Neutrophil (primary cell): Measurements from ENCODE around the gene RTCA.

Source experiments
- H3K27ac ChIP-seq: fragments of 200-600 bp; sonication (generic); 2 replicates; pipeline ENCODE4 v1.5.1; 2016; ENCODE audit warnings: mild to moderate bottlenecking, moderate library complexity
- H3K27me3 ChIP-seq: fragments of 200-600 bp; sonication (generic); 2 replicates; pipeline ENCODE4 v1.6.0; 2016; ENCODE audit warnings: mild to moderate bottlenecking
- H3K36me3 ChIP-seq: fragments of 200-600 bp; sonication (generic); 2 replicates; pipeline ENCODE4 v1.5.1; 2017
- H3K4me1 ChIP-seq, 2 experiments: fragments of 200-600 bp in 1 of 2; sonication (generic) in 1 of 2; 1 replicate in 1 of 2; 2 replicates in 1 of 2; pipeline versions ENCODE4 v1.5.1 to v1.6.1; 2013 to 2016; ENCODE audit warnings: low read depth in 1 of 2, low read length in 1 of 2, mild to moderate bottlenecking in 1 of 2, moderate library complexity in 1 of 2; ENCODE audit not compliant: control insufficient read depth in 1 of 2, insufficient read depth in 1 of 2
- H3K4me3 ChIP-seq, 2 experiments: fragments of 200-600 bp in 1 of 2; sonication (generic) in 1 of 2; 1 replicate in 1 of 2; 2 replicates in 1 of 2; pipeline ENCODE4 v1.5.1; 2013 to 2016; ENCODE audit warnings: low read depth in 1 of 2, low read length in 1 of 2, mild to moderate bottlenecking in 1 of 2, moderate library complexity in 1 of 2
- H3K9me3 ChIP-seq: fragments of 200-600 bp; sonication (generic); 2 replicates; pipeline ENCODE4 v1.5.1; 2016
- TF ChIP-seq, protein P1 (sequence below): fragments of 200-600 bp; sonication (generic); IDR thresholded peaks from 2 replicates; pipeline ENCODE4 v1.5.1; 2016; ENCODE audit warnings: antibody characterized with exemption

The RTCA gene

DNA sequence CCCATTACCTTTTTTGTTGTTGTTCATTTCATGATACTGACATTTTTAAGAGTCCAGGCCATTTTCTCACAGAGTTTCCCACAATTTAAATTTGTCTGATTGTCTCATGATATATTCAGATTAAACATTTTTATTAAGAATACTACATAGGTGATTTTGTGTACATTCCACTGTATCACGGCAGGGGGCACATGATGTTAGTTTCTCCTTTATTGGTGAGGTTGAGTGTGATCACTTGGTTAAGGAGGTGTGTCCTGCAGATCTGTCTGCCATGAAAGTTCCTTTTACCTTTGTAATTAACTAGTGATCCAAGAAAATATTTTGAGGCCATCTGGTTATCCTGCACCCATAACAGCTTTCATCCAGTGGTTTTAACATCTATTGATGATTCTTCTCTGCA, 11.8 kb downstream of the RTCA start:
- TF ChIP-seq, protein P1, sequence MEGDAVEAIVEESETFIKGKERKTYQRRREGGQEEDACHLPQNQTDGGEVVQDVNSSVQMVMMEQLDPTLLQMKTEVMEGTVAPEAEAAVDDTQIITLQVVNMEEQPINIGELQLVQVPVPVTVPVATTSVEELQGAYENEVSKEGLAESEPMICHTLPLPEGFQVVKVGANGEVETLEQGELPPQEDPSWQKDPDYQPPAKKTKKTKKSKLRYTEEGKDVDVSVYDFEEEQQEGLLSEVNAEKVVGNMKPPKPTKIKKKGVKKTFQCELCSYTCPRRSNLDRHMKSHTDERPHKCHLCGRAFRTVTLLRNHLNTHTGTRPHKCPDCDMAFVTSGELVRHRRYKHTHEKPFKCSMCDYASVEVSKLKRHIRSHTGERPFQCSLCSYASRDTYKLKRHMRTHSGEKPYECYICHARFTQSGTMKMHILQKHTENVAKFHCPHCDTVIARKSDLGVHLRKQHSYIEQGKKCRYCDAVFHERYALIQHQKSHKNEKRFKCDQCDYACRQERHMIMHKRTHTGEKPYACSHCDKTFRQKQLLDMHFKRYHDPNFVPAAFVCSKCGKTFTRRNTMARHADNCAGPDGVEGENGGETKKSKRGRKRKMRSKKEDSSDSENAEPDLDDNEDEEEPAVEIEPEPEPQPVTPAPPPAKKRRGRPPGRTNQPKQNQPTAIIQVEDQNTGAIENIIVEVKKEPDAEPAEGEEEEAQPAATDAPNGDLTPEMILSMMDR = no peak
- H3K4me1 ChIP-seq = no peaks in the 10 kb centered on the region
- no peaks in the 10 kb centered on the region for H3K9me3 ChIP-seq
- H3K4me3 ChIP-seq = no peak overlapping the region
- H3K27ac ChIP-seq = no peak overlapping the region
- peaks cover 96% of the 10 kb centered on the region for H3K36me3 ChIP-seq
- H3K27me3 ChIP-seq = no peaks in the 10 kb centered on the region

DNA sequence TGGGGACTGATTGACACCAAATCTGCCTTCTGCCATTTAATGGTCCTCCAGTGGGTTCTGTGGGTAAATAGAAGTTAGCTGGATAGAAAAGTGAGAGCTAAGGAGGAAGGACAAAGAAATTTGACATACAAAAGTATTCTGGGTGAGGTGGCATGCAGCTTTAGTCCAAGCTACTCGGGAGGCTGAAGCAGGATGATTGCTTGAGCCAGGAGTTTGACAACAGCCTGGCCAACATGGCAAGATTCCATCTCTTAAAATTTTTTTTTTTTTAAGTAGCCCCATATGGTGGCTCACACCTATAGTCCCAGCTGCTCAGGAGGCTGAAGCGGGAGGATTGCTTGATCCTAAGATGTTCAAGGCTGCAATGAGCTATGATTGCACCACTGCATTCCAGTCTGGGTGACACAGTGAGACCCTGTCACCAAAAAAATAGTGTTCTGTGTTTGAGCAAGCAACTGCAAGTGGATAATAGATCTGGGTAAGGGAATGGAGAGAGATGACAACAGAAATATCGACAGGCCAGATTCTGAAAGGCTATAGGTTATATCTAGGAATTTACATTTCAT, 13.4 kb downstream of the RTCA start:
- no peaks in the 10 kb centered on the region for H3K4me1 ChIP-seq
- H3K36me3 ChIP-seq = peaks cover 94% of the 10 kb centered on the region
- TF ChIP-seq, protein P1 = no peak
- no peak overlapping the region for H3K27ac ChIP-seq
- H3K9me3 ChIP-seq = no peaks in the 10 kb centered on the region
- no peak overlapping the region for H3K4me3 ChIP-seq
- H3K27me3 ChIP-seq = no peaks in the 10 kb centered on the region

DNA sequence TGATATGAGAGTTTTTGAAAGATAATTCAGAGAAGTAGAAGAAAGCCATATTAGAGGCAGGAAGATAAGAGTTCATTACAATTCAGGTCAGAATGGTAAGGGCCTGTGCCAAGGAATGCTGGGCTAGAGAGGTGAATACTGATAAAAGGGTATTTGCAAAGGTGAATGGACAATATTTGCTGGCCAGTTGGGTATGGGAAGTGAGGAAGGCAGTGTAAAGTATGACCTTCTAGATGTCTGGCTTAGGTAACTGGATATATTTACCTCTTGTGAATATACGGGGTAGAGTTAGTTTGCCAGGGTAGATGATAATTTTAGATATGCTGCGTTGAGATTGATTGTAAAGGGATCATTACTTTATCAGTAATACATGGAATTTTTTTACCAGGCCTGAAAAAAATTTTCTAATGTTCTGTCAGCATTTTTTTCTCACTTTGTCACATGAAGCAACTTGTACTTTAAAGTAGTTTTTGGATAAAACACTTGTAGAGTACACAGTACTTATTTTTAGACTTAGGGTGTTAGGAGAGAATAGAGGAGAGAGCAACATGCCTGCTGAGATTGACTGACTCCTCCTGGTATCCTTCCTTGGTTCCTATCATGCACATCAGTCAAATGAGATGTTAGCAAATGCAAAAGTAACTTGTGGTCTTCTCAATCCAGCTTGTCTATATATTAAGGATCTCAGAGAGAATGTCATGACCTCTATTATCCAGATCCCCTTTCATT, 14.1 kb downstream of the RTCA start:
- peaks cover 94% of the 10 kb centered on the region for H3K36me3 ChIP-seq

DNA sequence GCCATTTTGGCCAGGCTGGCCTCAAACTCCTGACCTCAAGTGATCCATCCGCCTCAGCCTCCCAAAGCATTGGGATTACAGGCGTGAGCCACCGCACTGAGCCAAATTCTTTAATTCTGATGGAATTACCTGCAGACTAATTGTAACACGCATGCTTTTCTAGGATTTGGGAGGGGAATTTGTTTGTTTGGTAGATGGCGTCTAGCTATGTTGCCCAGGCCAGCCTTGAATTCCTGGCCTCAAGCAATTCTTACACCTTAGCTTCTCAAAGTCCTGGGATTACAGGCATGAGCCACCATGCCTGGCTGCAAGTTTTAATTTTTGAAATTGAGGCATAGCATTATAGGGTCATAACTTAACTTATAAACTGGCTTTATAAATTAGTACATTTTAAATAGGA, 18.6 kb downstream of the RTCA start:
- TF ChIP-seq, protein P1 = no peak
- H3K27me3 ChIP-seq = no peaks in the 10 kb centered on the region
- no peaks in the 10 kb centered on the region for H3K9me3 ChIP-seq
- no peak overlapping the region for H3K27ac ChIP-seq
- no peak overlapping the region for H3K4me3 ChIP-seq
- no peaks in the 10 kb centered on the region for H3K4me1 ChIP-seq
- H3K36me3 ChIP-seq = peaks cover 89% of the 10 kb centered on the region

More for the DNA sequence above, 14.1 kb downstream of the RTCA start:
- Histone ChIP-seq H3K4me3 (no peak overlapping the region), H3K9me3 (no peaks in the 10 kb centered on the region), H3K4me1 (no peaks in the 10 kb centered on the region), H3K27ac (no peak overlapping the region), H3K27me3 (no peaks in the 10 kb centered on the region)
- TF ChIP-seq, protein P1 = no peak

DNA sequence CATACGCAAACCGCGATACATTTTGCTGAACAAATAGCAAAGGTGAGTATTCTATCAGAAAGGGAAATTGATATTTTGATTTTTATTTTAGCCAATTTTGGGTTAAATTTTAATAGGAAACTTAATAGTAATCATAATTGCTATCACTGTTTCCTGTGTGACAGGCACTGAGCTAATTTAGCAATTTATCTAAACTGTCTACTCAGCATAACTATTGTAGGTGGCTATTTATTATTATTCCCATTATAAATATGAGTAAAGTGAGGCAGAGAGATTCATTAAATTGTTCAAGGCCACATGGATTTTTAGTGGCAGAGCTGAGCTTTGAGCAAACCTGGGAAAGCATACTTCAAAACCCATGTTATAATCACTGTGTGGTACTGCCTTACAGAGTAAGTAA, 21.1 kb downstream of the RTCA start:
- Histone ChIP-seq H3K36me3 (peaks cover 90% of the 10 kb centered on the region), H3K27ac (no peak overlapping the region), H3K4me3 (no peak overlapping the region), H3K9me3 (no peaks in the 10 kb centered on the region), H3K27me3 (no peaks in the 10 kb centered on the region), H3K4me1 (no peaks in the 10 kb centered on the region)
- TF ChIP-seq, protein P1 = no peak
